ENCODE results near the gene ZNF853. TPM values are rescaled to one million over a fixed set of nuclear protein-coding genes. Genes with fewer than 3 reads are reported as not detected.
A peak's percentile ranks its signal among the peaks of the same experiment; 100 is the strongest.

ZNF853 gene
- polyA plus RNA-seq, 1 donor from 2014 or later: 1.5 TPM

GRCh38 chr7:6639032-6639431 lies 23.6 kb downstream of the ZNF853 start:
- H3K4me1 Mint-ChIP-seq: peaks cover 14 to 22% (median 22%) of the 10 kb centered on the region in 3 donors
- no peaks in the 10 kb centered on the region for H3K36me3 Mint-ChIP-seq
- H3K4me3 Mint-ChIP-seq: peak overlapping the region; percentile 45 to 82 (median 70)
- H3K9me3 Mint-ChIP-seq: no peaks in the 10 kb centered on the region
- no peaks in the 10 kb centered on the region for H3K27me3 Mint-ChIP-seq
- peak overlapping the region; percentile 70 to 95 (median 84) for H3K27ac Mint-ChIP-seq

- no peaks in the 10 kb centered on the region for H3K9me3 Mint-ChIP-seq
- H3K27me3 Mint-ChIP-seq: no peaks in the 10 kb centered on the region
- H3K36me3 Mint-ChIP-seq: no peaks in the 10 kb centered on the region
- peak overlapping the region; percentile 70 to 84 (median 76) for H3K27ac Mint-ChIP-seq
- H3K4me3 Mint-ChIP-seq: peak overlapping the region in 3 of 4 donors; percentile 45 to 67 (median 60)
- H3K4me1 Mint-ChIP-seq: peaks cover 14 to 22% (median 22%) of the 10 kb centered on the region in 3 donors
Measured at GRCh38 chr7:6639627-6640026, 24.2 kb downstream of the ZNF853 start.

GRCh38 chr7:6640246-6640721 lies 24.9 kb downstream of the ZNF853 start:
- Mint-ChIP-seq H3K9me3 (no peaks in the 10 kb centered on the region), H3K36me3 (no peaks in the 10 kb centered on the region), H3K27me3 (no peaks in the 10 kb centered on the region), H3K27ac (peak overlapping the region in 2 of 3 donors; percentile 70 to 76), H3K4me1 (peaks cover 12 to 22% (median 19%) of the 10 kb centered on the region in 3 donors), H3K4me3 (peak overlapping the region in 2 of 4 donors; percentile 60 to 66)

- Mint-ChIP-seq H3K4me3 (peak overlapping the region in 2 of 4 donors; percentile 8 to 17), H3K36me3 (peaks cover 1% of the 10 kb centered on the region), H3K9me3 (no peaks in the 10 kb centered on the region), H3K27me3 (no peaks in the 10 kb centered on the region), H3K4me1 (peaks cover 11 to 18% (median 18%) of the 10 kb centered on the region in 3 donors), H3K27ac (no peak overlapping the region)
Measured at GRCh38 chr7:6641305-6642035, 26.1 kb downstream of the ZNF853 start.

GRCh38 chr7:6642239-6642839 lies 26.9 kb downstream of the ZNF853 start:
- H3K27ac Mint-ChIP-seq: no peak overlapping the region
- no peaks in the 10 kb centered on the region for H3K27me3 Mint-ChIP-seq
- peaks cover 1% of the 10 kb centered on the region for H3K36me3 Mint-ChIP-seq
- no peak overlapping the region for H3K4me3 Mint-ChIP-seq
- no peaks in the 10 kb centered on the region for H3K9me3 Mint-ChIP-seq
- H3K4me1 Mint-ChIP-seq: peaks cover 11 to 18% (median 16%) of the 10 kb centered on the region in 3 donors

- Mint-ChIP-seq H3K9me3 (no peaks in the 10 kb centered on the region), H3K4me3 (no peak overlapping the region), H3K4me1 (peaks cover 7 to 15% (median 14%) of the 10 kb centered on the region in 3 donors), H3K27me3 (no peaks in the 10 kb centered on the region), H3K36me3 (peaks cover 1% of the 10 kb centered on the region), H3K27ac (no peak overlapping the region)
Measured at GRCh38 chr7:6642861-6643640, 27.6 kb downstream of the ZNF853 start.

- peaks cover 1% of the 10 kb centered on the region for H3K36me3 Mint-ChIP-seq
- H3K9me3 Mint-ChIP-seq: no peaks in the 10 kb centered on the region
- no peak overlapping the region for H3K27ac Mint-ChIP-seq
- peaks cover 4 to 7% (median 7%) of the 10 kb centered on the region in 3 donors for H3K4me1 Mint-ChIP-seq
- no peak overlapping the region for H3K4me3 Mint-ChIP-seq
- H3K27me3 Mint-ChIP-seq: no peaks in the 10 kb centered on the region
Measured at GRCh38 chr7:6643915-6644625, 28.7 kb downstream of the ZNF853 start.

GRCh38 chr7:6644728-6645127 lies 29.3 kb downstream of the ZNF853 start:
- Mint-ChIP-seq H3K27me3 (no peaks in the 10 kb centered on the region), H3K36me3 (peaks cover 1% of the 10 kb centered on the region), H3K4me1 (peaks cover 0 to 4% (median 4%) of the 10 kb centered on the region in 3 donors), H3K9me3 (no peaks in the 10 kb centered on the region), H3K4me3 (no peak overlapping the region), H3K27ac (no peak overlapping the region)

- Mint-ChIP-seq H3K9me3 (peaks cover 0 to 2% (median 0%) of the 10 kb centered on the region in 3 donors), H3K27me3 (no peaks in the 10 kb centered on the region), H3K27ac (peak overlapping the region in 1 of 3 donors; percentile 56), H3K4me3 (no peak overlapping the region), H3K36me3 (peaks cover 12% of the 10 kb centered on the region), H3K4me1 (peaks cover 0 to 2% (median 0%) of the 10 kb centered on the region in 3 donors)
Measured at GRCh38 chr7:6646465-6646864, 31.1 kb downstream of the ZNF853 start.

- Mint-ChIP-seq H3K4me3 (no peak overlapping the region), H3K36me3 (peaks cover 12% of the 10 kb centered on the region), H3K9me3 (peaks cover 0 to 2% (median 0%) of the 10 kb centered on the region in 3 donors), H3K4me1 (peaks cover 0 to 2% (median 0%) of the 10 kb centered on the region in 3 donors), H3K27me3 (no peaks in the 10 kb centered on the region), H3K27ac (no peak overlapping the region)
Measured at GRCh38 chr7:6647080-6647479, 31.7 kb downstream of the ZNF853 start.

- peaks cover 12% of the 10 kb centered on the region for H3K36me3 Mint-ChIP-seq
- H3K27me3 Mint-ChIP-seq: no peaks in the 10 kb centered on the region
- H3K9me3 Mint-ChIP-seq: peaks cover 0 to 2% (median 0%) of the 10 kb centered on the region in 3 donors
- H3K4me3 Mint-ChIP-seq: no peak overlapping the region
- H3K4me1 Mint-ChIP-seq: peaks cover 0 to under 1% (median 0%) of the 10 kb centered on the region in 3 donors
- no peak overlapping the region for H3K27ac Mint-ChIP-seq
Measured at GRCh38 chr7:6647541-6647940, 32.1 kb downstream of the ZNF853 start.

GRCh38 chr7:6648066-6648814 lies 32.8 kb downstream of the ZNF853 start:
- Mint-ChIP-seq H3K4me1 (no peaks in the 10 kb centered on the region), H3K27ac (no peak overlapping the region), H3K9me3 (peaks cover 0 to 2% (median 0%) of the 10 kb centered on the region in 3 donors), H3K27me3 (no peaks in the 10 kb centered on the region), H3K4me3 (no peak overlapping the region), H3K36me3 (peaks cover 12% of the 10 kb centered on the region)

GRCh38 chr7:6648815-6649104 lies 33.4 kb downstream of the ZNF853 start:
- no peaks in the 10 kb centered on the region for H3K4me1 Mint-ChIP-seq
- H3K27ac Mint-ChIP-seq: no peak overlapping the region
- no peak overlapping the region for H3K4me3 Mint-ChIP-seq
- H3K9me3 Mint-ChIP-seq: peaks cover 0 to 2% (median 0%) of the 10 kb centered on the region in 3 donors
- H3K27me3 Mint-ChIP-seq: no peaks in the 10 kb centered on the region
- peaks cover 12% of the 10 kb centered on the region for H3K36me3 Mint-ChIP-seq
